PC-9 (cell line): ENCODE results near the gene BACH2.

ENCODE experiments used
- EZH2 ChIP-seq: fragments of 200-600 bp; sonication (generic); IDR thresholded peaks from 2 replicates; pipeline ENCODE4 v1.8.0; 2017; ENCODE audit warnings: antibody characterized with exemption, low read depth
- TF ChIP-seq, protein P1 (sequence below): fragments of 200-600 bp; sonication (generic); conservative IDR thresholded peaks from 2 replicates; pipeline ENCODE4 v1.6.1; 2017; ENCODE audit warnings: mixed run types, antibody characterized with exemption, mild to moderate bottlenecking, moderate library complexity

DNA sequence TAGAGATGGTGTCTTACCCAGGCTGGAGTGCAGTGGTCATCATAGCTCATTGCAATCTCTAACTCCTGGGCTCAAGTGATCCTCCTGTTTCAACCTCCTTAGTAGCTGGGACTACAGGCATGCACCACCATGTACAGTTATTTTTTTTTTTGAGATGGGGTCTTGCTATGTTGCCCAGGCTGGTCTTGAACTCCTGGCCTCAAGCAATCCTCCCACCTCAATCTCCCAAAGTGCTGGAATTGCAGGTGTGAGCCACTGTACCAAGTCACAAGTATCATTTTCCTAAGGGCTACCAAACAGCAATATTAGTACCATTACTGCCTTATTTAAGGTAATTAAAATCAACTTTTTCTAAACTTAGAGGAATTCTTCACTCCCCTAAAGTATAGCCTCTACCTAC lies 49.4 kb downstream of the BACH2 start:
- TF ChIP-seq, protein P1, sequence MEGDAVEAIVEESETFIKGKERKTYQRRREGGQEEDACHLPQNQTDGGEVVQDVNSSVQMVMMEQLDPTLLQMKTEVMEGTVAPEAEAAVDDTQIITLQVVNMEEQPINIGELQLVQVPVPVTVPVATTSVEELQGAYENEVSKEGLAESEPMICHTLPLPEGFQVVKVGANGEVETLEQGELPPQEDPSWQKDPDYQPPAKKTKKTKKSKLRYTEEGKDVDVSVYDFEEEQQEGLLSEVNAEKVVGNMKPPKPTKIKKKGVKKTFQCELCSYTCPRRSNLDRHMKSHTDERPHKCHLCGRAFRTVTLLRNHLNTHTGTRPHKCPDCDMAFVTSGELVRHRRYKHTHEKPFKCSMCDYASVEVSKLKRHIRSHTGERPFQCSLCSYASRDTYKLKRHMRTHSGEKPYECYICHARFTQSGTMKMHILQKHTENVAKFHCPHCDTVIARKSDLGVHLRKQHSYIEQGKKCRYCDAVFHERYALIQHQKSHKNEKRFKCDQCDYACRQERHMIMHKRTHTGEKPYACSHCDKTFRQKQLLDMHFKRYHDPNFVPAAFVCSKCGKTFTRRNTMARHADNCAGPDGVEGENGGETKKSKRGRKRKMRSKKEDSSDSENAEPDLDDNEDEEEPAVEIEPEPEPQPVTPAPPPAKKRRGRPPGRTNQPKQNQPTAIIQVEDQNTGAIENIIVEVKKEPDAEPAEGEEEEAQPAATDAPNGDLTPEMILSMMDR: no peak
- no peak for TF ChIP-seq EZH2
